SK-N-DZ (cell line): Measurements from ENCODE around the gene ADH1B. TPM values are rescaled to one million over a fixed set of nuclear protein-coding genes. Genes with fewer than 3 reads are reported as not detected.
"Not testable (repeated sequence)": the region's sequence is repeated elsewhere in the genome, so short reads cannot be mapped to it uniquely, and the experiment has no call there.

Experiments used
- DNase-seq: peaks from one replicate; pipeline ENCODE4 v3.0.0-alpha.2; 2015; ENCODE audit warnings: low spot score
- polyA plus RNA-seq, 2 experiments: library from polyadenylated mRNA; depleted of rRNA; stranded (reverse); fragments of >200 nt; gene quantifications; 2 replicates each; pipeline ENCODE4 v1.2.3, GENCODE V29; 2014

Gene ADH1B
- polyA plus RNA-seq (2014; cell fraction: cytosol; rRNA removed): not detected in 2 replicates
- polyA plus RNA-seq (2014; cell fraction: nucleus; rRNA removed): not detected in 2 replicates

DNA sequence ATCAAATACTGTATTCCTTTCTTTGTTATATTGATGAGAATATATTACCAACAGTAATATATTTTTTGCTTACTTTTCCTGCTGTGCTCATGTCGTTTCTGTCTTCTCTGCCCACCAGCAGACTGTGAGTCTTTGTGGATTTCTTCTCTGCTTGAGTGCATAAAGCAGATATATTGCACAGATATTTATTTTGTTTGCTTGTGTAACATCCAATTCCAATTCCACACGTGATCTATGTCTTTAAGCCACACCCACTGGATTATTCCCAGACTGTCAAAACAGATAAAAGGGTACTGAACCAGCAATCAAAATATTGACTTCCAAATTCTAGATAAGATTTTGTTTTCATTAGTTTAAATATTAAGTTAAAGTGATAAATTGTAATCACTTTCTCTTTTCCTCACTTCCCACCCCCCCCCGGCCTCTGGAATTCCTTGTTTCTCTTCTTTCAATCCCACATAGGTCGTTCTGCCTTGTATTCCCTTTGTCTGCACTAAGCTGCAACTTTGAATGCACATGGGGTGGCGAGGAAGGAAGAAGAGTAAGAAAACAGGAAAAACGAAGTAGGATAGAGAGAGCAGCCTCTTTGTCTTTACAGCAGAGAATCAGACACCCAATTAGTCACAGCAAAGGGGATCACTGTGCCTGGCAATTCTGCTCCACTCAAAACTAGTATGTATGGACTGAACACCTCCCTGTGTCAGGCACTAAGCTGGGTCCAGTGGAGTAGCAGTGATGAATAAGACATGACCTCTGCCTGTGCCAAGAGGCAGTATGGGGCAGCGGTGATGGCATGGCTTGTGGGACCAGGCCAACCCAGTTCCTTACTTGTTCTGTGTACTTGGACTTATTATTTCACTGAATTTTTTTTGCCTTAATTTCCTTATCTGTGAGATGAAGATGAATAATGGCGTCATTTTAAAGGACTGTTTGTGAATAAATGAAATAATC lies at the start of gene ADH1B:
Gene ADH1B (minus strand): TSS at position 161 of the 951 bp plus-strand sequence. CDS start 70 bp downstream, at position 91.
- no peak for DNase-seq

DNA sequence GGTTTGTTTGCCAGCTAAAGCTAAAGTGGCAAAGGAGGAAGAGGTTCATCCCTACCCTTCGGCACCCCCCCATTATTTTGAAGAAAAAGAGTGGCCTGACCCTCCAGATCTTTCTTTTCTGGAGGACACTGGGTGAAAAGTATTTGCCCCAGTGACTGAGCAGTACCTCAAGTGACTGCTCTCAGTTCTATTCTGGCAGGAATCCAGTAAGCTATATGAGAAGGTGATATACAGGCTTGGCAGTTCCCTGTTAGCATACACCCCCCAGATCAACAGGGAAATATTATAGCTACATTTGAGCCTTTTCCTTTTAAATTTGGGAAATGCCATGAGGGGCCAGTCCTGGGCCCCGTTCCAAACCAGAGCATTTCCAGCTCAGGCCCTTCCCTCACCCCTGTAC lies 46.6 kb upstream of the ADH1B start:
- not testable (repeated sequence) for DNase-seq

DNA sequence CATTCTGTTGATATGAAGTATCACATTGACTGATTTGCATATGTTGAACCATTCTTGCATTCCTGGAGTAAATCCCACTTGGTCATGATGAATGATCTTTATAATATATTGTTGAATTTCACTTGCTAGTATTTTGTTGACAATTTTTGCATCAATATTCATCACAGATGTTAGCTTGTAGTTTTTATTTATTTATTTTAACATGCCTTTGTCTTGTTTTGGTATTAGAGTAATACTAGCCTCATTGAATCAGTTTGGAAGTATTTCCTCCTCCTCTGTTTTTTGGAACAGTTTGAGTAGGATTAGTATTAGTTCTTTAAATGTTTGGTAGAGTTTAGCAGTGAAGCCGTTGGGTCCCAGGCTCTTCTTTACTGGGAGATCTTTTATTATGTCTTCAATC lies 45.3 kb upstream of the ADH1B start:
- no peak for DNase-seq

DNA sequence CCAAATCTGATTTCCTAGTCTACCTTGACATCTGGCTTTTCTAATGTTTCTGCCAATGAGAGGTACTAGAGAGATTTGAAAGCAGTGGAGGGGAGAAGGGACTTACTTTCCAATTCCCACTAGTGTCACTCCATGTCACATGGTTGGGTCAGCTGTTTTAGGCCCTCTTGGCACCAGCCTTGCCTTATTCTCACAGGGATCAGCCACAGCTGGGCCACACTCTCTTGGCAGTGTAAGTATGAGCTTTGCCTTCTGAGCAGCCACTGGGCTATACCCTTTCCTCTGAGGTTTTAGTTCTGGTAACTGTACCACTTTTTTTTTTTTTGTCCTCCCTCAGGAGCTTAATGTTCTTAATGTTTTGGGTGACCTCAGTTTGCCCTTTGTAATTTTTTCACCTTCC lies 41.6 kb upstream of the ADH1B start:
- no peak for DNase-seq

DNA sequence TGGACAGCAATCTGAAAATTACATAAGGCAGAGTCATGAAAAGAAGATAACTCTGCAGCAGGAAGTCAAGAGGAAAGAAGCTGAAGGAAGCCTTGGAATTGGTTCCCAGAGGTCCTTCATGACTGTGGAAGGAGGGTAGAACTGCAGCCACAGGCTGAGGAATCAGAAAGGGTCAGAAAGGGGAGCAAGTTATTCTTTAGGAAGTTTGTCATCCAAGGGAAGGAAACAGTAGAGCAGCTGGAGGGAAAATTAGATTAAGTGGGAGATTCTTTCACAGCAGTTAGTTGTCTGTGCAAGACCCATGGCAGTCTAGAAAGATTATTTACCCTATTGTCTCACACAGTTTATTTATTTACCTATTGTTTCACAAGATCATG lies 40.7 kb upstream of the ADH1B start:
- DNase-seq: no peak

DNA sequence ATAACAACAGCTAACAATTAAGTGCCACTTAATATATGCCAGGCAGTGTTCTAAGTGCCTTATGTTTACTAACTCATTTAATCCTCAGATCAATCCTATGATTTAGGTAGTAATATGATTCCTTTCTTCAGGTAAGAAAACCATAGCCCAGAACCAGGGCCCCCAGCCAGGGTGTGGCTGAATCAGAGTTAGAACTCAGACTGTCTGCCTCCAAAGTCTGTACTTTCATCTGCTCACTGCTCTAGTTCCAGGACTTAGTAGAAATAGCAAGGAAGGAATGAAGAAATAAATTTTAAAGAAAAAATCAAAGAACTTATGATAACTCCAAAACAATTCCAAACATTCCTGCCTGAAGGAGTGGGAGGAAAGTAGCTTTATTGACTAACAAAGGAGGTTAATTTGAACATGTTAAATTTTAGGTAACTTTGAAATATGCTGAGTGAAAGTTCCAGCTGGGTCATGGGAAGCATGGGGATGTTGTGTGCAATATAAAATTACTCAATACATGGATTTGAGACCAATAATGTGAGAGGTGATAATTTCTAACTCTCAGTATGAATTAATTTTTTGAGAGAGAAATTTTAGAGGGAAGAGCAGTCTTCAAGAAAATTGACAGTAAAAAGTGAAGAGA lies 40.2 kb upstream of the ADH1B start:
- no peak for DNase-seq

DNA sequence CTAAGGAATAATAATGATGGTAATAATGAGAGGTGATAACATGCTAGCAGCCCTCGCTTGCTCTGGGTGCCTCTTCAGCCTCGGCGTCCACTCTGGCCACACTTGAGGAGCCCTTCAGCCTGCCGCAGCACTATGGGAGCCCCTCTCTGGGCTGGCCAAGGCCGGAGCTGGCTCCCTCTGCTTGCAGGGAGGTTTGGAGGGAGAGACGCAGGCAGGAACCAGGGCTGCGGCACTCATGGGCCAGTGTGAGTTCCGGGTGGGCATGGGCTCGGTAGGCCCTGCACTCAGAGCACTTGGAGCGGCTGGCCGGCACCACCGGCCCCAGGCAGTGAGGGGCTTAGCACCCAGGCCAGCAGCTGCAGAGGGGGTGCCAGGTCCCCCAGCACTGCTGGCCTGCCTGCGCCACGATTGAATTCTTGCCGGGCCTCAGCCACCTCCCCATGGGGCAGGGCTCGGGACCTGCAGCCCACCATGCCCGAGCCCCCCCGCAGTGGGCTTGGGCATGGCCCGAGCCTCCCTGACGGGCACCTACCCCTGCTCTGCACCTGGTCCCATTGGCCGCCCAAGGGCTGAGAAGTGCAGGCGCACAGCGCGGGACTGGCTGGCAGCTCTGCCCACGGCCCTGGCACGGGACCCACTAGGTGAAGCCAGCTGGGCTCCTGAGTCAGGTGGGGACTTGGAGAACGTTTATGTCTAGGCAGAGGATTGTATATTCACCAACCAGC lies 38.4 kb upstream of the ADH1B start:
- no peak for DNase-seq

DNA sequence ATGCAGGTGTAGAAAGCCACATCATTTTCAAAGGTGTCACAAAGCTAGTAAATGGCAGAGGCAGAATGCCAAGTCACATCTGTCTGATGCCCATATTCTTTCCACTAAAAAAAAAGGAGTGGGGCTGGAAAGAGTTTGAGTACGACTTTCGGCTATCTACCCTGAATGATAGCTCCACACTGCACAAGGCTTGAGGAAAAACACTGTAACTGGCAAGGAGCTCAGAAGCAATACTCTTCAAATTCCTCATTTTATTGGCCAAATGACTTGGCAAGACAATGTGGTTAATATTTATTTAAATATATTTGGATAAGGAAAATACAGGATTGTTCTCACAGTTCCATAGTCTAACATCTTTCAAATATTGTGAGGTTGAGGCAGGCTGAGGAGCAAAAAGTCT lies 36.7 kb upstream of the ADH1B start:
- no peak for DNase-seq

DNA sequence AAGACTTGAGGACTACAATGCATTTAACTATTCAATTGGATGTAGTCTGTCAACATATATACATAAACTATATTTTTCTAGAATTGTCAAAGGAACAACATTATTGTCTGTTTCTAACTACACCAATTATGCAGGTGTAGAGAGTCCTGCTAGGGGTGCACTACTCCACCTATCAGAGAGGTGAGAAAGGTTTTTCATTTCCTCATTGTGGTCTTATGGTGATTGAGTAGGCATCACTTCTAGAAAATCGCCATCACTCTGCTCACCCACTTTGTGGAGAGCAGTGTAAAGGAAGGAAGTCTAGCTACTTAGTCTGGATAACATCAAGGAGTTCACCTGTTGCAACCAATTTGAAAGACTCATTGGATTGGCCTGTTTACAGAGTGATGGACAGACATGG lies 35.8 kb upstream of the ADH1B start:
- DNase-seq: no peak

DNA sequence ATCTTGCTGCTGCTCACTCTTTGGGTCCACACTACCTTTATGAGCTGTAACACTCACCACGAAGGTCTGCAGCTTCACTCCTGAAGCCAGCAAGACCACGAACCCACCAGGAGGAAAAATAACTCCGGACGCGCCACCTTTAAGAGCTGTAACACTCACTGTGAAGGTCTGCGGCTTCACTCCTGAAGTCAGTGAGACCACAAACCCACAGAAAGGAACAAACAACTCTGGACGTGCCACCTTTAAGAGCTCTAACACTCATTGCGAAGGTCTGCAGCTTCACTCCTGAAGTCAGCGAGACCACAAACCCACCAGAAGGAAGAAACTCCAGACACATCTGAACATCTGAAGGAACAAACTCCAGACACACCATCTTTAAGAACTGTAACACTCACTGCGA lies 34.9 kb upstream of the ADH1B start:
- DNase-seq: not testable (repeated sequence)

DNA sequence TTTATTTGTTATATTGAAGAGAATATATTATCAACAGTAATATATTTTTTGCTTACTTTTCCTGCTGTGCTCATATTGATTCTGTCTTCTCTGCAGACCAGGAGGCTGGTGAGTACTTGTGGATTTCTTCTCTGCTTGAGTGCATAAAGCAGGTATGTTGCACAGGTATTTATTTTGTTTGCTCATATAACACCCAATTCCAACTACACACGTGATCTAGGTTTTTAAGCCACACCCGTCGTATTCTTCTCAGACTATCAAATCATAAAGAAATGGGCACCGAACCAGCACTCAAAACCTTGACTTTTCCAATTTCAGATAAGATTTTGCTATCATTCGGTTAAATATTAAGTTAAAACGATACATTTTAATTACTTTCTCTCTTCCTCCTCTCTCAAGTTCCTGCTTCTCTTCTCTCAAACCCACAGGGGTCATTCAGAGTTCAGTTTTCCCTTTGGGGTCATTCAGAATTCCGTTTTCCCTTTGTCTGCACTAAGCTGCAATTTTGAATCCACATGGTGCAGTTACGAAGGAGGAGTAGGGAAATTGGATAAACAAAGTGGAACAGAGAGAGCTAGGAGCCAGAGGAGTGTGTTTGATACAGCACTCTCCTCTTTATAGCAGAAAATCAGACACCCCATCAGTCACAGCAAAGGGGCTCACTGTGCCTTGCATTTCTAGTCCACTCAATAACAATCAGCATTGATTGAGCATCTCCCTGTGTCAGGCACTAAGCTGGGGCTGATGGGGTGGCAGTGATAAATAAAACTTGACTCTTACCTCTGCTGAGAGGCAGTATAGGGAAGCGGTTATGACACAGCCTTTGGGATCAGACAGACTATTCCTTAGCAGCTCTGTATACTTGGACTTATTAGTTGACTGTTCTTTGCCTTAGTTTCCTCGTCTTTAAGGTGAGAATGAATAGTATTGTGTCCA lies 31.7 kb upstream of the ADH1B start, which contains the start of gene ADH1C:
Gene ADH1C (minus strand): TSS at position 145 of the 936 bp plus-strand sequence. CDS start 71 bp downstream, at position 74.
- DNase-seq: no peak

DNA sequence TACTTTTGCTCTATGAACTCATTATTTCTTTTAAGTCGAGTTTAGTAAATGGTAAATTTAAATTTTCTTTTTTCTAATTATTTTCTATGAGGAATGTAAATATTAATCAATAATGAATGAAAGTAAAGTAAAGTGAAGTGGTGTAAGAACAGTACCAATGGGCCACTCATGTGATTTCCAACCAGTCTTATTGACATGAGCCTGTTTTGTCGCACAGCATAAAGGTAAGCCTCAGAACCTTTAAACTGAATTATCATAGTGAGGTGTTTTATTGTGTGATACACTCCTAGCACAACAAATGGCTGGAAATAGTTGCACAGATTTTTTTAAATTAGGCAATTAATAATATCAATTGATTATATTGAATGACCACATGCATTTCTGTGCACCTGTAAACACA lies 30.3 kb upstream of the ADH1B start:
- no peak for DNase-seq

DNA sequence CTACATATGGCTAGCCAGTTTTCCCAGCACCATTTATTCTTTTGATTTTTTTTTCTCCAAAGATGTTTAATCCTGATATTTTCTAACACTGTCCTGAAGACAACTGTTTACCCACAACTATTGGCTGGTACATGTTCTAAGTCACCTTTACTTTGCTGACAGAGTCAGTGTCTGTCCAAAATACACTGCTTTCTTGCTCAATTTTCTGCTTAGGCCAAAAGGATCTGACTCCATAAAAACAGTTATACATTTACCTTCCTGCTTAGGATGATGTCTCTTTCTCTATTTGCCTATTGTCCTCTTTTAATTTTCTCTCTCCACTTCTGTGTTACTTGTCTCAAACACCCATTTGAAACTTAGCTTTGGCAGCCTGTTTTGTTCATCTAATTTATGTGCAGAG lies 28.1 kb upstream of the ADH1B start:
- DNase-seq: no peak

DNA sequence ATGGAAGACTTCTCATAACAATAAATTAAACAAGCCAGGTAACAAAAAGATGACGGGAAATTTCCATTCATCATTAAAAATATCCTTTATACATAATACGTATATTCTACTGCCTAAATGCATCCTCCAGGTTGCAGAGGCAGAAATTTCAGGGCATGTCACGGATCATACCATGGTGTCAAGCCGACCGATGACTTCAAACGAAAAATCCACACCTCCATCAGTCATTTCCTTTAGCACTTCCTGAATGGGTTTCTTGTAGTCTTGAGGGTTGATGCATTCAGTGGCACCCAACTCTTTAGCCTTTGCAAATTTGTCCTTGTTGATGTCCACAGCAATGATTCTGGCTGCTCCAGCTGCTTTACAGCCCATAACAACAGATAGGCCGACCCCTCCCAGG lies 21.4 kb upstream of the ADH1B start:
- not testable (repeated sequence) for DNase-seq

DNA sequence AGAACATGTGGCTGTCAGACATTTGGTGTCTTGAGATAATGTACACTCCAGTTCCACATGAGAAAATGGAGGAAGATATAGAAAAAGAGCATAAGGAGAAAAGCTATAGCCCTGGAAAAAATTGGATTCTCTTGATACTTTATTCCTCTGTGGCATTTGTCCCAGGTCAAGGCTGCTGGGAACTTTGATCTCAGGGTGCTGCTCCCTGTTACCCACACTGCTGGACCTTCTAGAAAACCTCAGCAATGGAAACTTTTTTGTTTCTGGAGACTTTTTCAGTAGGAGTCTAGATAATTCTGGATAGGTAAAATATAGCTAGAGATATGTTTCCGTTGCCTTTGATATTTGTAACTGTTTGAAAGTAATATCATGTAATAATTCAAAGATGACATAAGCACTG lies 20.2 kb upstream of the ADH1B start:
- DNase-seq: no peak

DNA sequence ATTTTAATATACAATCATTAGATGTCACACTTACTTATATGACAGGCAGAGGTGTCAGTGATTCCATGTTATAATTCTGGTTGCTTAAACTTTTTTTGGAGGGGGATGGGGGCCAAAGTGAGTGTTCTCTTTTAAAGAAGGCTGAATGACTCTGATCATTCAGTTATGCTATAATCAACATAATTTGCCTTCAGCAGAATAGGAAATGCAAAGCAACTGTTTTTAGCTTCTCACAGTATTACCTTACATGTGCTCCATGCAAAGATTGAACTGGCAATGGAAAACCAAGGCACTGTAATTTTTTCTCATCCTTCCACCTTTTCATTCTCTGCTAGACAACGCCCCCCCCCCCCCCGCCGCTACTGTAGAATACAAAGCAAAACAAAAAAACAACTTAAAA lies 18.0 kb upstream of the ADH1B start:
- no peak for DNase-seq

DNA sequence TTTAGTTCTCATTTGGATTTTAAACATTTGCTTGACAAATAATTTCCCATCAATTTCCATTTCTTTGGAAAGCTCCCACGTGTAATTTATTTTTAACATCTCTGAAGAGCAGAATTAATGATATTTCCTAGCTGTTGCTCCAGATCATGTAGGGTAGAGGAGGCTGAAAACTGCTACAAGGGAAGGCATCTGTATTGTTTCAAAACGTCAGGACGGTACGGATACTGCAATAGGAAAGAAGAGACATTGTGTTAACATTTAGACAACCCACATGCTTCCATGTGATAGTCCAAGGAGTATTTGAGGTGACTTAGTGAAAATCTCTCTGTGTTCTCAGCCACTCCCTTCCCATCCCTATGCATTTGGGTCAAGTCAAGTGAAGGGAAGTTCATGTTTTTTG lies 15.4 kb upstream of the ADH1B start:
- no peak for DNase-seq

DNA sequence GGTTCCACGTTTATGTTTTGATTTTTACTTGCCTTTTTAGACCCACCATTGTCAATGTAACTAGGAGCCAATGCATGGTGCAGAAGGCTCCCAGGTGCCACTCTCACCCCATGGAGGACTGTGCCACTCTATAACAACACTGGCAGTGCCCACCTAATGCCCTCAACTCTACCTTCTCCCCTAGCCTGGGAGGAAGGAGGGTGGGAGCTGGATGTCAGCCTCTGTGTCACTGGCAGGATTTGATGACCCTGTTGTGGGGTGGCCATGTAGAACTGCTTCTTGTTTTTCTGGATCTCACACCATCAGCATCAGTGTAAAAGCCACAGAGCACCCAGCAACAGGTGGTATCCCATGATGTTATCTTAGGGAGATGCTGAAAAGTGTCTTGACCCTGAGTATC lies 13.7 kb upstream of the ADH1B start:
- no peak for DNase-seq

DNA sequence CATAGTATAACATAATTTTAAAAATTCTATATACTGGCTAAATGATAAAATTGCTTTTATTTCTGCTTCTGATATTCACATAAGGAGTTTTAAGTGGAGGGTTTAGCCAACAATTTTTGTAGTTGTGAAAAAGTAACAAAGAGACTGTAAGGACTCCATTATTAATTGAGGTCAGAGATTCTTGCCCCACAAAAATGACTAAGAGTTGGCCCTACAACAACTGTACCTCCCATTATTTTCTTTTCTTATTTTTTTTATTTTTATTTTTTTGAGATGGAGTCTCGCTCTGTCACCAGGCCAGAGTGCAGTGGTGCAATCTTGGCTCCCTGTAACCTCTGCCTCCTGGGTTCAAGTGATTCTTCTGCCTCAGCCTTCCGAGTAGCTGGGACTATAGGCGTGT lies 9.4 kb upstream of the ADH1B start:
- no peak for DNase-seq

DNA sequence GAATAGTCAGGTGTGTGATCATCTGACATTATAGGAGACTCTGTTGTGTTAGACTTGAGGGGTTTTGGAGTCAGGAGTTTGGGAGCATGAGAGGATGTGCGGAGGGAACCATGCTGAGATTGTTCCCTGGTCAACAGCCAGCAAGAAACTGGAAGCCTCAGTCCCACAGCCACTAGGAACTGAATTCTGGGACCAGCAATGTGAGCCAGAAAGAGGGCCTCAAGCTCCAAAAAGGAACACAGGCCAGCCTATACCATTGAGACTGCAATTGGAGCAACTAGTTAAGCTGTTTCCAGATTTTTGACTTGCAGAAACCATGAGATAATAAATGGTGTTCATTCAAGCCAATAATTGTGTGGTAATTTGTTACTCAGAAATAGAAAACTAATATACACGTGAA lies 8.7 kb upstream of the ADH1B start:
- DNase-seq: no peak

DNA sequence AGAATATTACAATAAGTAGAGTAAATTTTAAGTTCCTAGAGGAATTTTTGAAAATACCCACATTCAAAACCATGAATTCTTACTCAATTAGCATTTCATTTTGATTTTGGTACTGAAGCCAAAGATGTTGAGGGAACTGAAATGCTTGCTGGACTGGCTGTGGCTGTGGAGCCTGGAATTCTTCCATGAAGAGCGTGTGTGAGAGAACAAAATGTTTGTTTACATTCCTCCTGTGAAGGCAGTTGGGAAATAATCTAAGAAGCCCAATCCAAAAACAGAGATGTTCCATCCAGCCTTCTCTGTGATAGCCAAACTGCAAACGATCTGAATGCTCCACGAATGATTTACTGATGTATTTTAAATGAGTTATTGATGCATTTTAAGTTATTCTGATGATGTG lies 3.8 kb upstream of the ADH1B start:
- no peak for DNase-seq
